HFF-Myc (cell line): Measurements from ENCODE around the gene RCOR3.

ENCODE experiments used
- DNase-seq: peaks from one replicate; pipeline ENCODE4 v3.0.0-alpha.2; 2011; ENCODE audit warnings: low read depth; ENCODE audit errors: extremely low read depth
- H3K4me3 ChIP-seq: replicated peaks from 2 replicates; pipeline ENCODE4 v1.5.1; 2011; ENCODE audit warnings: low read depth, mild to moderate bottlenecking, control low read depth, low read length
- CTCF ChIP-seq: IDR thresholded peaks from 2 replicates; pipeline ENCODE4 v1.5.1; 2012; ENCODE audit warnings: mild to moderate bottlenecking, low read depth, low read length, control low read depth; ENCODE audit errors: missing control alignments

Gene RCOR3

DNA sequence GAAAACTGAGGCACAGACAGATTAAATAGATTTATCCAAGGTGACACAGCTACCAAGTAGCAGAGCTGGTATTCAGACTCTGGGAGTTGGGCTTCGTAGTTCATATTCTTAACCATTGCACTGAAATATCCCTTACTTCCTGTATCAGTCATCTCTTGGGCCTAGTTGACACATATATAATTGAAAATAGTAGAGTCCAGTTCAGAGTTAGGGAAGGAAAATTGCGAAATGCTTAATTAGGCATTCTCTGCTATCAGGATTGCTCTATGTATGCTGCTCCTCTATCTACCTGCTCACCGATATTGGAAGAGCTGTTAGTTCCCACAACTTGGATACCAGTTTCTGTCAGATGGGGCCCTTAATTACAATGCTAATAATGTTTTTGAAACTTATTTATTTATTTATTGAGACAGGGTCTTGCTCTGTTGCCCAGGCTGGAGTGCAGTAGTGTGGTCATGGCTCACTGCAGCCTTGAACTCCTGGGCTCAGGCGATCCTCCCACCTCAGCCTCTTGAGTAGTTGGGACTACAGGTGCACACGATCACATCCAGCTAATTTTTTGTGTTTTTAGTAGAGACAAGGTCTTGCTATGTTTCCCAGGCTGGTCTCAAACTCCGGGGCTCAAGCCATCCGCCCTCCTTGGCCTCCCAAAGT lies 8.2 kb downstream of the RCOR3 start:
- no peak for DNase-seq
- no peak for TF ChIP-seq CTCF
- no peak overlapping the region for H3K4me3 ChIP-seq

DNA sequence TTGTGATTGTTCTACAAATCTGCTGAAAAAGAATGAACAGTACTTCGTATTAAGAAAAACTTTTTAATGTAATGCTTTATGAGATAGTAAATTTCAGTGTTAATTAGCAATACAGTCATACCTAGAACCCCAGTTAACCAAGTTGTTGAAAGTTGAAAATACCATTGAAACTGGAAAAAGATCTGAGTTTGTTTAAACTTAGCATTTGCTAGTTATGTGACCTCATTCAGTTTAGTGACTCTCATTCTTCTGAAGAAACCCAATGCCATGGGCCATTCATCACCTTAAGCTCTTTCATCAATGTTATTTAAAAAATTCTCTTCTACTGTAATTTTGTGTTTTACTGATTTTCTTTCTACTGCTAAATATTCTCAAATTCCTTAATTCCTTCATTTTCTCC lies 20.2 kb downstream of the RCOR3 start:
- no peak overlapping the region for H3K4me3 ChIP-seq
- no peak for TF ChIP-seq CTCF
- no peak for DNase-seq

GRCh38 chr1:211280910-211281309 lies 21.7 kb downstream of the RCOR3 start:
- no peak overlapping the region for H3K4me3 ChIP-seq
- no peak for DNase-seq
- TF ChIP-seq CTCF: no peak

DNA sequence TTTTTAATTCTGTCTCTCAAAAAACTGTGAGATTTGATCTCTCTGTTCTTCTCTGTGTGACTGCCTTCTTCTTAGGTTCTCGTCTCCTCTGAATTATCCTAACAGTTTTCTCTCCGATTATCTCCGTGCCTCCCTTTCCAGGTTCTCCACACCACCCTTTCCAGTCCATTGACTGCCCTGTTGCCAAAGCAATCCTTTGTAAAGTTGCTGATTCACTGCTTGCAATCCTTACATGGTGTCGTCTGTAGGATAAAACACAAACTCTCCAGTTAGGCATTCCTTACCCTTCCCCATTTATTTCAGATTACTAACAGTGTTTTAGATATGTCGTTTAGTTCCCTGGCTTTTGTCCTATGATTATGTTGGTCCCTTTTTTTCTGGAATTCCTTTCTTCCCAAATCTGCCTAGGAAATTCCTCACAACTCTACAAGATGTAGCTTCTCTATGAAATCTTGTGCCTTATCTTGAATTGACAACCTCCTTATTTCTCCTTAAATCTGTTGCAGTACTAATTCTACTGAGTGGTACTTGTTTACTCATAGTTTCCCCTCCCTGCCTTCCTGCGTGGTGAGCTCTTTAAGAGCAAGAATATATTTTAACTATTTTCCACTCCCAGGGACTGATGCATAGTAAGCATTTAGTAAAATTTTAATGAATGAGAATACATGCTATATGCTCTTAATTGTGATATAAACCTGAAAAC lies 22.3 kb downstream of the RCOR3 start:
- no peak for DNase-seq
- H3K4me3 ChIP-seq: no peak overlapping the region
- no peak for TF ChIP-seq CTCF

GRCh38 chr1:211282023-211282373 lies 22.8 kb downstream of the RCOR3 start:
- TF ChIP-seq CTCF: no peak
- no peak overlapping the region for H3K4me3 ChIP-seq

GRCh38 chr1:211285196-211285595 lies 26.0 kb downstream of the RCOR3 start:
- no peak for DNase-seq
- no peak overlapping the region for H3K4me3 ChIP-seq
- no peak for TF ChIP-seq CTCF

More at GRCh38 chr1:211282023-211282373, 22.8 kb downstream of the RCOR3 start:
- no peak for DNase-seq
